Left forelimb (tissue), 1 donor: ENCODE data around the gene DAB2IP.
"Not testable (repeated sequence)": the region's sequence is repeated elsewhere in the genome, so short reads cannot be mapped to it uniquely, and the experiment has no call there.

Source experiments
- DNase-seq: peaks from one replicate; pipeline ENCODE4 v3.0.0-alpha.2; 2018; ENCODE audit warnings: low spot score

Gene DAB2IP

DNA sequence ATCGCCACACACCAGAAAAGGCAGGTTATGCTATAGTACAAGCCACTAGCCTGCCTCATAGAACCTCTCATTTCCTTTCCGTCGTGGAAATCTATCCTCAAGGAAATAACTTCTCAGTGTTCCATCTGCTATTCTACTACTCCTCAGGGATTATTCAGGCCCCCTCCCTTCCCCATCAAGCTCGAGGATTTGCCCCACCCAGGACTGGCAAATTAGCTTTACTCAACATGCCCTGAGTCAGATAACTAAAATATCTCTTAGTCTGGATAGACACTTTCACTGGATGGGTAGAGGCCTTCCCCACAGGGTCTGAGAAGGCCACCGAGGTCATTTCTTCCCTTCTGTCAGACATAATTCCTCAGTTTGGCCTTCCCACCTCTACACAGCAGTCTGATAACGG is 142.9 kb downstream of the DAB2IP start:
- not testable (repeated sequence) for DNase-seq

DNA sequence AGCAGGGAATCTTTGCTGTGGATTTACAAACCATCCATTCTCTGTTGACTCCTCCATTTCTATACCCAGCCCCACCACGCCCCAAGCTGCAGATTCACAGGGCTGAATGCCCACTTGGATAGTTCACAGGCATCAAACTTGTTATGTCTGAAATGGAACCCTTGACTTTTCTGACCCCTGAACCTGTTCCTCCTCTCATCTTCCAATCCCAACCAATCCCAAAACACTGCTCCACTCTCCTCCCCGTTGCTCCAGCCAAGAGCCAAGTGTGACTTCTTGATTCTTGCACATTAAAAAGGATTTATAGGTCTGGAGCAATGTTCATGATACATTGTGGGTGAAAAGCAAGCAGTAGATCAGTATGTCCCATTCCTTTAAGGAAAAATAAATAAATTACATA is 145.6 kb downstream of the DAB2IP start:
- DNase-seq, result no peak

DNA sequence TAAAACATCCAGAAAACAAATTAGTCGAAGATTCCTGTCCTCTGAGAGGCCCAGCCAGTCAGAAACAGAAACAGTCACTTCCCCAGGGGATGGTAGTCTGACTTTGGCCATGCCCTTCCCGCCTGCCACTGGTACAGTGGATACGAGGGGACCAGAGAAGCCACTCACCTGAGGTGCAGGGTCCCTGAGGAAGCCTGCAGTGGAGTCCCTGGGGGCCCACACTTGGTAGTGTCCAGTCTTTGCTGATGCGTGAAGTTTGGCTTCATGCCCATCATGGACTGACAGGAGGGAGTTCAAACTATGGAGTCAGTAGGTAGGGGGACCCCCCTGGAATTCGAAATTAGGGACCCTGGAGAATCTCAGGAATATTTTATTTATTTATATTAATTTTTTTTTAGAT is 147.5 kb downstream of the DAB2IP start:
- no peak for DNase-seq

DNA sequence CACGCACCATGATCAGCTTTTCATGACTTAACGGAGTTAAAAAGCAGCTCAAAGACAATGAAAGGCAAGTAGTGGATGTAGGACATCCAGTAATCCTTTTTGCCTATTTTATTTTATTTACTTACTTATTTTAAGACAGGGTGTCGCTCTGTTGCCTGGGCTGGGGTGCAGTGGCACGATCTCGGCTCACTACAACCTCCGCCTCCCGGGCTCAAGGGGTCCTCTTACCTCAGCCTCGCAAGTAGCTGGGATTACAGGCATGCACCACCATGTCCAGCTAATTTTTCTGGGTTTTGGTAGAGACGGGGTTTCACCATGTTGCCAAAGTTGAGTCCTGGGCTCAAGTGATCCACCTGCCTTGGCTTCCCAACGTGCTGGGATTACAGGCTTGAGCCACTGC is 148.9 kb downstream of the DAB2IP start:
- DNase-seq, result no peak

DNA sequence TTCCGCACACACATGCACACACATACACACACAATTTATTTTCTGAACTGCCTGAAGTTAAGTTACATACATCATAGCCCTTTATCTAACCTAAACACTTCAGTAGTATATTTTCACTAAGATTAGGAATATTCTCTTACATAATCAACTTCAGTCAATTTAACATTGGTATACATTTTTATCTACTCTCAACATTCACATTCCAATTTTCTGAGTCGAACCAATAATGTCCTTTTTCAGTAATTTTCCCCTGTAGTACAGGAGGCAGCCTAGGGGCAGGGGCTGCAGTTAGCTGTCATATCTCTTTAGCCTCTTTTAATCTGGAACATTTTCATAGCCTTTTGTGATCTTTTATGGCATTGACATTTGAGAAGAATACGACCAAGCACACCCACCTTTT is 150.1 kb downstream of the DAB2IP start:
- no peak for DNase-seq

DNA sequence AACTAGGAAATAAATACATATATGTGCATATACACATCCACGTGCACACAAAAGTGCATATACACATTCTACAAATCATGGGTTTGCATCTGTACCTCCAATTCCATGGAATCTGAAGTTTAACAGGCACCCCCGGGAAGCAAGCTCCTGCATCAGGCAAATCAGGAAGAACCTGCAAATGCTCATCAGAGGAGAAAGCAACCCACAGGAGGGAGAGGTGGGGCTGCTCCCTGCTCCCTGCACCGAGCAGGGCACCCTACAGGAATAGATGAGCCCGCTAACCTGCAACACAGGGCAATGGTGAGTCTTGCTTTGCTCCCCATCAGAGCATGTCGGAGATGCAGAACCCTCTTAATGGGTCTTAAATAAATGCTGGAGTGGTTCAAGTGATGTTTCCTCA is 151.3 kb downstream of the DAB2IP start:
- DNase-seq, result no peak

DNA sequence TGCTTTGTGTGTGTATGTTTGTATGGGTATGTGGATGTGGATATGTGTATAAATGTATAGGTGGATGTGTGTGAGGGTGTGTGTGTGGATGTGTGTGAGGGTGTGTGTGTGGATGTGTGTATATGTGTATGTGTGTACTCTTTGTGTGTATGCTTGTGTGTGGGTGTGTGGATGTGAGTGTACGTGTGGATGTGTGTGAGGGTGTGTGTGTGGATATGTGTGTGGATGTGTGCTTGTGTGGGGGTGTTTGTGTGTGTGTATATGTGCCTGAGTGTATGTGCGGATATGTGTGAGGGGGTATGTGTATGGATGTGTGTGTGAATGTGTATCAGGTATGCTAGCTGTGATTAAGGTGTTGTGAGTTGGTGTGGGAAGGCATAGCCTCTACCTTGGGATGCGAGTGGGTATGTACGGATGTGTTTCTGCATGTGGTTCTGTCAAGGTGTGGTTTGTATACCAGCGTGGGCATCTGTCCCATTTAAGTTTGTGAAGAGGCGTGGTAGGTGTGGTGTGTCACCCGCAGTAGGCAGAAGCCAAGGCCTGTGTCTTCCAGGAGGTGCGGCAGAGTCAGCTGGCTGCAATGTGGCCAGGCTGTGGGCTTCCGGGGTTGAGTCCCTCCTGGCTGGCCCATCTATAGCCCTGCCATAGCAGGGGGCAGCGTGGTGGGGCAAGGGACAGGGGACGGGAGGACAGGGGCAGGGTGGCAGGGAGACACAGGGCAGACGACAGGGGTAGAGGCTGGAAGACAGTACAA is 155.8 kb downstream of the DAB2IP start:
- no peak for DNase-seq

DNA sequence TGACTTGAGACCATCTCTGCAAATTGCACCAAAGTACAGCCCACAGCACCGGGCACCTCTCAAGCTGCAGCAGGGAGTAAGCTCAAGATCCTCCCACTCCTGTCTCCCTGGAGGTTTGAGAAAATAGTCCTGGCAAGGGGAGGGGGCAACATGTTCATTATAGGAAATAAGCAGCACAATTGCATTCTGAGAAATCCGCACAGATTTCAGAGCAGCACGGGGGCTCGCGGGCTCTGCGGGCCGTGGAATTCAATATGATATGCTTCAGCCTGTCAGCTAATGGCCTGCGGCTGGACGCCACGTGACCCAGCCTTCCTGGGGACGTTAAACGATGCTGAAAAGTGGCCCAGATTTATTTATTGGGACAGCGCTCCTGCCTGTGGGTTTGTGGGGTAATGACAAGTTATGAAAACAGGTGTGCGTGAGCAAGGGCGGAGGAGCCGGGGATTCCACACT is 156.4 kb downstream of the DAB2IP start:
- no peak for DNase-seq

DNA sequence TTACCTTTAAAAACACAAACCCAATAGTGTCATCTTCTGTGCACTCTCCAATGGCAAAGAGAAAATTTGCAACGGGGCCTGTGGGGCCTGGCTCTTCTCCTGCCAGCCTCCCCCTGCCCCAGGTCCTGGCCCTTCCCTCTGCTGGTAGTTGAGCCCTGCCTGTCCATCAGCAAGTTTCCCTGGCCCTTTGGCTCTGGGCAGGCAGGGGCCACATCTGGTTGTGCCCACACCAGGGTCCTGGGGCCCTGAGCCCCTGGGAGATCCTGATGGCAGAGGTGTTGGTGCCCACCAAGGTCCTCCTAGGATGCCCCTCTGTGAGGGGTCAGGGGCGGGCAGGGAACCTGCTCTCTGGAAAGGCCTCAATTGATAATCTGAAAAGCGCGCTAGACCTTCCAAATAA is 157.3 kb downstream of the DAB2IP start:
- no peak for DNase-seq

DNA sequence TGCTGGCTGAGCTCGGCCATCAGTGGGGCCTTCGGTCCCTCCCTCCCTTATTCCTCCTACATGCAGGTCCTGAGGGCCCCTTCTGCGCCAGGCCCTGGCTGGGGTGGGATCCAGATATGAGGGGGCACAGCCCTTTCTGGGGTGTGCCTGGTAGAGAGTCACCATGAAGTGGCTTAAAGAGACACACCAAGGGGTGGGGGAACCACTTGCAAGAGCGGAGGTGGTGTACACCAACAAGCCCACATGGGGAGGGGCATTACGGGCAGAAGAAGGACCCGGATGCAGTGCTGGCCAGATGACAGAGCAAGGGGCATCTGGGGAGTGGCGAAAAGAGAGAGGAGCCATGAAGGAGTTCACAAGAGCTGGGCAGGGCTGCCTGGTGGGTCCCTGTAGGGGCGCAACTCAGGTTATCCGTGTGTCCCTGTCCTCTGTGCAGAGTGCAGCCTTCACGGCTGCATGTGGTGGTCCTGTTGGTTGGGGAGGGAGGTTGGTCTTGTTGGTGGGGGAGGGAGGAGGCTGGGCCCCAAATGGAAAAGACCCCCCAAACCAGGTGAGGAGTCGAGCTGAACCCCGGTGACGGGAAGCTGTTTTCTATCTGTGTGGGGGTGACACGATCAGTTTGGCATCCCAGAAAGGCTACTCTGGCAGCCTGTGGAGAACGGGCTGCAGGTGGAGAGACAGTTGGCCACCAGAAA is 158.1 kb downstream of the DAB2IP start:
- DNase-seq, result no peak

DNA sequence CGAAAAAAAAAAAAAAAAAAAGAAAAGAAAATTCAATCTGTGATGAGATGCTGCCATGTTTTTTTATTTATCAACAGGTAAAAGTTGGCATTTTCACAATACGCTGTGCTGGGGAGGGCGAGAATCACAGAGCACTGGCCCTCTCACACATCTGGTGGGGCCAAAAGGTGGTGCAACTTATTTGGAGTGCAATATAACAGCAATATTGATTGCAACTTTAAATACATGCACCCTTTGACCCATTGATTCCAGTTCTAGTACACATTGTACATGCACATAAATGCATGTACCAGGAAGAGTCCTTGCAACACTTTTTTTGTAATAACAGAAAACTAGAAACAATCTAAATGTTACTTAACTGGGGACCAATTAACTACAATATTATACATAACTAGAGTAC is 159.1 kb downstream of the DAB2IP start:
- DNase-seq, result no peak

DNA sequence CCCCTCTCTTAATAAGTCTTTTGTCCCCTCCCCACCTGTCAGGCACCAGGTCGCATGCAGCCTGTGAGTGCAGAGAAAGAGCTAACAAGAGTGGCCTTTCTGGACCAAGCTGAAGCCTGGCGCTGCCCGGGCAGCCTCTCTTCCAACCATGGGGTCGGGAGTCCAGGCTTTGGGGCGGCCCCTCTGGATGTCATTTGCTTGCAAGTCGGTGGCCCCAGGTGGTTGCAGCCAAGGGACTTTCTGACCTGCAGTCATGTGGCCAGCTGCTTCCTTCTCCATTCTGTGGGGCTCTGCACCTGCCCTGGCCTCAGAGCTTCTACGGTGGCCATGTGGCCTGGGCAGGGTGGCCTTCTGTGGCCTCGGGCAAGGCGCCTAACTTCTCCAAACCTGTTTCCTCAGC is 159.7 kb downstream of the DAB2IP start:
- no peak for DNase-seq

DNA sequence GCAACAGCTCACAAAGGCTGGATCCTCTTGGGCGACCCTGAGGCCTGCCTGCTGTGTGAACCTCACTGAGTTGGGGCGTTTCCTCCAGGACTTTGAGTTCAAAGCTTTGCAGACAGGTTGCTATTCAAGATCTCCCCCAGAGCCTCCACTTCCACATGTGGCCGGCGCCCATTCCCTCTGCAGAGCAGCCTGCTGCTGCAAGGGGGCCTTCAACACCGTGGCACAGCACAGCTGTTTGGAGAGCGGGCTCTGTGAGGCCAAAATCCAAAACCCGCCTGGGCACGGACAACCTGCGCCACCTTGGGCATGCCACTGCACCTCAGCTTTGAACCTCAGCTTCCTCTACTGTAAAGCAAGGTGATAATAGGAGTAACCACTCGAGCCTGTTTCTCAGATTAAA is 160.3 kb downstream of the DAB2IP start:
- DNase-seq, result no peak

DNA sequence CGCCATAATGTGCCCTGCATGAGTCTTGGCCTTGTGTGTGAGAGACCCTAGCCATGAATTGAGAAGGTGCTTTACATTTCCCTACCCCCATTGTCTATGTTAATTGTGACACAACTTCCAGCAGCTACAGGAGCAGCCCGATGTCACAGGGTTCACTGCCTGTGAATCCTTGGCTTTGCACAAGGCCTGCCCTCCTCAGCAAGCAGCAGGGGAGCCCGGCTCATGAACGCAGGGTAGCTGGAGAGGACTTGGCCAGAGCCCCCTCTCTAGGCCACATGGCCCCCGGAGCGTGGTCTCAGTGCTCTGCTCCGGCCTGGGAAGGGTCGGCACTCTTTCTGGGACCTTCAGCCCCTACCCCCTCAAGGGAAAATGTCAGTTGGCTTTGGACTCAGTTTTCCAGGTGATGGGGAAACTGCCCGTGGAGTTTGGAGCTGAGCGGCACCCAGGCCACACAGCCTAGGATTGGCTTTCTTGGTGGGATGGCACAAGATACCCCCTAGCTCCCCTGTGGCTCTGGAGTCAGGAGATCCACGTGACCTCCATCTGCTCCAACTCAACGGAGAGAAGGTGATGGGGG is 160.8 kb downstream of the DAB2IP start:
- no peak for DNase-seq

DNA sequence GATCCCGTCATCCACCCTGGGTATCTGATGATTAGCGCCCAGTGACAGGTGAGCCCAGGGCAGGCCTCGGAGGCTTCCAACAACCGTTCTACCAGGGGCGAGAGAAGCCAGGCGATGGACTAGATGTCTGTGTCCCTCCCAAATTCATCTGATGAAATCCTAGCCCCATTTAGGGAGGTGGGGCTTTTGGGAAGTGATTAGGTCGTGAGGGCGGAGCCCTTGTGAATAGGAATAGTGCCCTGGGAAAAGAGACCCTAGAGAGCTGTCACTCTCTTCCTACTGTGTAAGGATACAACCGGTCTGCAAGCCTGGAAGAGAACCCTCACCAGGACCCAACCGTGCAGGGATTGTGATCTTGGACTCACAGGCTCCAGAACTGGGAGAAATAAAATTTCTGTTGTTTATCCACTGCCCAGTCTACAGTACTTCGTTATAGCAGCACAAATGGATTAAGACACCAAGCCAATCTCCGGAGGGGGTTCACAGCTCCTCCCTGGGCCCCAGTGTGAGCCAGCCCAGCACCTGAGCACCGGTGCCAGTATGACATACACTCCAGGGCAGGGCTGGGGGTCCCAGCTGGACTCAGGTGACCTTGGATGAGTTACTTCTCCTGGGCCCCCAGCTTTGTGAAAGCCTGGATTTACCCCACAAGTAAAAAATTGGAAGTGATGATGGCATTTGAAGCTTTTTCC is 162.2 kb downstream of the DAB2IP start:
- no peak for DNase-seq

DNA sequence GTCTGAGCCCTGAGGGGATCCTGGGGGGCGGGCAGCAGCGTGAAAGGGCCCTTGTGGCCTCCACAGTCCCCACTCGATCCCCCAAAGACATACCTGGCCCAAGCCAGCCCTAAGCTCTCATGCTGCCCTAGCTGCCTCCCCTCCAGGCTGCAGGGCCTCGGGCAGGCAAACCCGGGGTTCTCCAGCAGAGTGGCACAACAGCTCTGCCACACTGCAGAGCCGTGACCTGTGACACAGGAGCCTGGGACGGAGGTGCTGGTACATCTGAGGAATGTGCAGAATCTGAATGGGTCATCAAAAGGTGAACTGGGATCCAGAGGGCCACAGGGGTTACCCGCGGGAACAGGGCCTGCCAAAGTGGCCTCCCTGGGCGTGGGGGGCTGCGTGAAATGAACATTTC is 163.2 kb downstream of the DAB2IP start:
- no peak for DNase-seq

DNA sequence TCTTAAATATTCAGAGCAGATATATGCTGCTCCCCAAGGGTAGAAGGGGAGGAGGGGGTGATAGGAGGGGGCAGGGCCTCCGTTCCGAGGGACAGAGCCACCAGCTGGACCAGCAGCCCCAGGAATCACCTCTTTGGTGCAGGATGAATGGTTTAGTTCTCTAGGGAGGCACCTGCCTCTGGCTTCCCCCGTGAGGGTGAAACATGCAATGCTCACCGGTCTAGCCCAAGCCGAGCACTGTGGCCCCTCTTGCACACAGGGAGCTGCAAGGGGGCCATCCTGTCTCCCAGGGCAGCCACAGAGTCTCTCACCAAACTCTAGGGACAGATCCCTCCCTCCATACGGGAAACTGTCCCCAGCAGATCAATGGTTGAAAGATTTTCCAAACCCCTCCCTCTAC is 163.7 kb downstream of the DAB2IP start:
- no peak for DNase-seq

DNA sequence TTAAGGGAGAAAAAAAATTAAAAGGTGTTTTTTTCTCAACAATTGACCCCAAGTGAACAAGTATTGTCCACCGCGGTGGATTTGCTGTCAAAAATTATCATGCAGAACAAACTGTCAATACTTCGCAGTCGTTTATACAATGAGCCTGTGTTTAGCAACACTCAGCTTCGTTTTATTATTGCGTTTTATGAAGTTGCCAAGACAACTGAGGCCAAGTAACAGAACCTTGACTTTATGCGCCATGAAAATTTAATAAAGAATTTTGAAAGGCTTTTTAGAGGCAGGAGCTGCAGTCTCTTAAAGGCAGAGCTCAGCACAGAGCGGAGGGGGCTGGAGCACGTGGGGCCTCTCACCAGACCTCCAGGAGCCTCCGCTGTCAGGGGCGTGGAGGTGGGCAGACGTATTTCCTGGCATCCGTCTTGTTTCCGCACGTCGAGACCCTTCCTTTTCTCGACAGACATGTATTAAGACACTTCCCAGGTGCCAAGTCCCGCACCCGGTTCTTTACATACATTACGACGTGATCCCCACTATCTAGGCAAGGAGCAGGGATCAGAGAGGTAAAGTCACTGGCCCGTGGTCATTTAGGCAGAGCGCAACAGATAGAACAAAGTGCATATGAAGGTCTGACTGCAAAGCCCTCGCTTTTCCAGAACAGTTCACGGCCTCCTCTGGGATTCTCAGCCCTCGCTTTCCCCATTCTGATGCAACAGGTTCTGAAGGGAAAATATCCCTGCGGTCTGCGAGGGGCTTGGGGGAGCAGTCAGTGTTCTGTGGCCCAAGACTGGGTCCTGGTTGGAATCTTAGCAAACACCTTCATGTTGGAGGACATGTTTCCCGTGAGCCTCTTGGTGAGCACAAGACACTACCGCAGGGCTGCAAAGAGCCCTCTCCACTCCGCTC is 164.4 kb downstream of the DAB2IP start:
- no peak for DNase-seq

DNA sequence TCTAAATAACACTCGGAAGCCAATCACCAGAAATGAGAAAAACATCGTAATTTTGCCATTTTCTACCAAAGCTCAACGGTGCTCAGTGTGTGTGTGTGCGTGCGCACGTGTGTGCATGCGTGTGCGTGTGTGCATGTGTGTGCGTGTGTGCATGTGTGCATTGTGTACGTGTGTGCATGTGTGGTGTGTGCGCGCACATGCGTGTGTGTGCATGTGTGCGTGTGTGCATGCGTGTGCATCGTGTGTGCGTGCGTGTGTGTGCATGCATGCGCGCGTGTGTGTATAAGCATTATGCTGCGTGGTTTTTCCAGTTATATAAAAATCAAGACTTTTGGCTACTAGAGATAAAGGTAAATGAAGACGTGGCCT is 165.0 kb downstream of the DAB2IP start:
- no peak for DNase-seq

DNA sequence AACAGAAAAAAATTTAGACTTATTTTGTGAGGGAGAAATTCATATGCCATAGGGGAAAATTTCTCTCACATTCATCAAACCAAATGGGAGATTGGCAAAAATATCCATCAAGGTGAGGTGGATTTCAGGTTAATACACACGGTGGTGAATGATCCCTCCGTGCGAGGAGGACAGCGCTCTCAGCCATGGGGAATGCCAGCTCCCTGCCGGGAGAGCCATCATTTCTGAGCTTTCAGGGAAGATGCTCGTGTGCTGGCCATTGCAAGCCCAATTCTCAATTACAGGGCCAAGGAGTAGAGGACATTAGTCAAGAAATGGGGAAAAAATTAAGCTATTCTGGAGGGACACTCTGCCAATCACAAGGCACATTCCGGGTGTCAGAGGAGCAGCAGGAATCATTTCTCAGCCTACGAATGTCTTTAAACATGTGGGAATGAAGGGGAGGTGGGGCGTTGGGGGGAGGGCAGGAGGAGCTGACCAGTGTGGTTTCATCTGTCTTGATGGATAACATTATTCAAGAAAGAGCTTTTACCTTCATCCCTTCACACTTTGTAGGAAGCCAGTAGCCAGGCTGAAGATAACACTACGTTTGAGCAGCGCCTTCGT is 165.5 kb downstream of the DAB2IP start:
- DNase-seq, result no peak

DNA sequence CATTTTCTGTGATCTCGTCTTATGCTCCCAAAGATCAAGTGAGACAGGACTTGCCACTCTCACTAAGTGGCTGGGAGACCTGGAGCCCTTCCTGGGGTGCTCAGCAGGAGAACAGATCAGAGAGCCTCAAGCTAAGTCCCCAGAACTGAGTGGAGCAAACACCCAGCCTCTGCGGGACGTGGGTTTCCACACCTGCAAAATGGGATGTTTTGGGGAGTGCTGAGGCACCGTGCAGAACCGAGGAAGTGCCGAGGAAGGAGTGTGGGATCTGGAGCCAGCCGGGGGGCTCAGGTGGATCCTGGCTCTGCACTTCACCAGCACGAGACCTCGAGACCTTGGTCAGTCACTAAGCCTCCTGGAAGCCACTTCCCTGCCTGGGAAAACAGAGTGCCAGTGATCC is 166.0 kb downstream of the DAB2IP start:
- DNase-seq, result no peak
